GM06990 (cell line): ENCODE results near the gene TMCO4.

Source experiments
- DNase-seq: peaks from one replicate; pipeline ENCODE4 v3.0.0-alpha.2; 2011; ENCODE audit not compliant: insufficient read length; ENCODE audit errors: extremely low read depth
- H3K27me3 ChIP-seq: replicated peaks from 2 replicates; pipeline ENCODE4 v1.6.0; 2011; ENCODE audit warnings: low read length; ENCODE audit not compliant: control insufficient read depth, insufficient read depth
- H3K36me3 ChIP-seq: 2 replicates; pipeline ENCODE4 v1.5.1; 2011; ENCODE audit warnings: low read length; ENCODE audit not compliant: control insufficient read depth, insufficient read depth
- H3K4me3 ChIP-seq: replicated peaks from 2 replicates; pipeline ENCODE4 v1.5.1; 2011; ENCODE audit warnings: low read depth, mild to moderate bottlenecking, control low read depth, low read length
- CTCF ChIP-seq: IDR thresholded peaks from 2 replicates; pipeline ENCODE4 v1.5.1; 2011; ENCODE audit warnings: low read length, control low read depth, mild to moderate bottlenecking, inconsistent platforms; ENCODE audit not compliant: insufficient read depth, poor library complexity, severe bottlenecking

TMCO4 gene

GRCh38 chr1:19678493-19678892 is 121.2 kb downstream of the TMCO4 start:
- no peak for TF ChIP-seq CTCF
- no peaks in the 10 kb centered on the region for H3K36me3 ChIP-seq
- H3K27me3 ChIP-seq: no peaks in the 10 kb centered on the region; the same call in 1 of the 2 replicates
- DNase-seq: no peak
- H3K4me3 ChIP-seq: no peak overlapping the region

GRCh38 chr1:19676438-19676922 is 123.2 kb downstream of the TMCO4 start:
- no peaks in the 10 kb centered on the region for H3K36me3 ChIP-seq
- no peak for DNase-seq
- no peak overlapping the region for H3K4me3 ChIP-seq
- no peaks in the 10 kb centered on the region; the same call in 1 of the 2 replicates for H3K27me3 ChIP-seq
- TF ChIP-seq CTCF: no peak

GRCh38 chr1:19675797-19676196 is 123.9 kb downstream of the TMCO4 start:
- no peak for DNase-seq
- no peaks in the 10 kb centered on the region for H3K36me3 ChIP-seq
- no peak overlapping the region for H3K4me3 ChIP-seq
- no peak for TF ChIP-seq CTCF
- no peaks in the 10 kb centered on the region; the same call in 1 of the 2 replicates for H3K27me3 ChIP-seq

GRCh38 chr1:19672237-19672636 is 127.5 kb downstream of the TMCO4 start:
- Histone ChIP-seq H3K36me3 (no peaks in the 10 kb centered on the region), H3K4me3 (no peak overlapping the region), H3K27me3 (no peaks in the 10 kb centered on the region; the same call in none of the 2 replicates)
- no peak for TF ChIP-seq CTCF
- no peak for DNase-seq

GRCh38 chr1:19670787-19671186 is 128.9 kb downstream of the TMCO4 start:
- DNase-seq: no peak
- no peaks in the 10 kb centered on the region; the same call in none of the 2 replicates for H3K27me3 ChIP-seq
- no peak overlapping the region for H3K4me3 ChIP-seq
- TF ChIP-seq CTCF: no peak
- no peaks in the 10 kb centered on the region for H3K36me3 ChIP-seq

GRCh38 chr1:19668888-19669287 is 130.8 kb downstream of the TMCO4 start:
- Histone ChIP-seq H3K27me3 (no peaks in the 10 kb centered on the region; the same call in none of the 2 replicates), H3K36me3 (no peaks in the 10 kb centered on the region), H3K4me3 (no peak overlapping the region)
- TF ChIP-seq CTCF: no peak
- no peak for DNase-seq
